GM10266 (cell line): Measurements from ENCODE around the gene NACC2.
"Not testable (repeated sequence)": the region's sequence is repeated elsewhere in the genome, so short reads cannot be mapped to it uniquely, and the experiment has no call there.

ENCODE experiments used
- DNase-seq: peaks from one replicate; pipeline ENCODE4 v3.0.0; 2012; ENCODE audit errors: extremely low spot score
- TF ChIP-seq, protein P1 (sequence below): IDR thresholded peaks from 2 replicates; pipeline ENCODE4 v1.5.1; 2012; ENCODE audit warnings: mild to moderate bottlenecking, low read depth; ENCODE audit not compliant: control insufficient read depth, insufficient read depth; ENCODE audit errors: missing control alignments

The NACC2 gene

DNA sequence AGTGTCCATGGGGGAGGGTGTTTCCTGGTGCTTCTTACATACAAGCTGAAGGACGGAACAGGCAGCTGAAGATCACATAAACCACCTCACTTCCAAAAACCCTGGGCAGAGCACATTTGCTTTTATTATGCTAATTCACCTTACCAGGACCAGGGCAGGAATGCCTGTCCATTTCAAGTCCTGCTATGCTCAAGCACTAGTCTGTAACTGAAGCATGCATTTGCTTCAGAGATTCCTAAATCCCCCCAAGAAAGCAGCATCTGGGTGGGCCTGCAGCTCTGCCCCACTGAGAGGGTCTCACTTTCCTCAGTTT lies 9.4 kb upstream of the NACC2 start:
- DNase-seq: no peak
- TF ChIP-seq, protein P1, sequence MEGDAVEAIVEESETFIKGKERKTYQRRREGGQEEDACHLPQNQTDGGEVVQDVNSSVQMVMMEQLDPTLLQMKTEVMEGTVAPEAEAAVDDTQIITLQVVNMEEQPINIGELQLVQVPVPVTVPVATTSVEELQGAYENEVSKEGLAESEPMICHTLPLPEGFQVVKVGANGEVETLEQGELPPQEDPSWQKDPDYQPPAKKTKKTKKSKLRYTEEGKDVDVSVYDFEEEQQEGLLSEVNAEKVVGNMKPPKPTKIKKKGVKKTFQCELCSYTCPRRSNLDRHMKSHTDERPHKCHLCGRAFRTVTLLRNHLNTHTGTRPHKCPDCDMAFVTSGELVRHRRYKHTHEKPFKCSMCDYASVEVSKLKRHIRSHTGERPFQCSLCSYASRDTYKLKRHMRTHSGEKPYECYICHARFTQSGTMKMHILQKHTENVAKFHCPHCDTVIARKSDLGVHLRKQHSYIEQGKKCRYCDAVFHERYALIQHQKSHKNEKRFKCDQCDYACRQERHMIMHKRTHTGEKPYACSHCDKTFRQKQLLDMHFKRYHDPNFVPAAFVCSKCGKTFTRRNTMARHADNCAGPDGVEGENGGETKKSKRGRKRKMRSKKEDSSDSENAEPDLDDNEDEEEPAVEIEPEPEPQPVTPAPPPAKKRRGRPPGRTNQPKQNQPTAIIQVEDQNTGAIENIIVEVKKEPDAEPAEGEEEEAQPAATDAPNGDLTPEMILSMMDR: no peak

DNA sequence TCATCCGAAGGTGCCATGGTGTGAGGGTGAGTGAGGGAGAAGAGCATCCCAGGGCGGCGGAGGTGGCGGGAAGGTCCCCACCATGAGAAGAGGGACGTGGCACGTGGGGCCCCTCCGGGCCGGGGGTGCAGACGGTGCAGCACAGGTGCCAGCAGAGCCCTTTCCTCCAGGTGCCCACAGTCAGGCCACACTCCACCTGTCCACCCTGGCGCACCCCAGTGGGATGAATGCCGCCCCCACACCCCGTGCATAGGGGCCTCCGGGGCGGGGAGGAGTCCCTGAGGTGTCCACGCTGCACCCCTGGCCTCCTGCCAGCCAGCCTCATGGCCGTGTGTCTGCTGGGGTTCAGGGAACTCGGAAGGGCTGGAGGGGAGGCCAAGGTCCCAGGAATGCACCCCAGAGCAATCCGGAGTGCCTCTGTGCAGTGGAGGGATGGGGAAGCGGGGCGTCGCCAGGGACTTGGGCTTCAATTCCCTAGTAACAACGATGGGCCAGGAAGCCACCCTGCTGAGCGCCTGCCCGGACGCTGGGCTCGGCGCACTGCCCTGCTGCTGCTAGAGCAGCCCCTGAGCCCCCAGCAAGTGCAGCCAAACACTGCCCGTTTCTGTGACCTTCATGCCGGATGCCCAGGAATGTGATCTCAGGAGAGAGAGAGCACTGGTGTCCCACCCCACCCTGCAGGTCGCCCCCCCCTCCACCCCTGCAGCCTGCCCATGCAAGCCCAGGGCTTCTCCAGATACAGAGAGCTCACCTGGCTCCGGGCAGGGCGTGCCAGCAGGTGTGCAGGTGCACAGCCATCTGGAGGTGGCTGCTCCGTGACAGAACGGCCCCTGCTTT lies 8.8 kb upstream of the NACC2 start:
- TF ChIP-seq, protein P1: no peak
- no peak for DNase-seq

DNA sequence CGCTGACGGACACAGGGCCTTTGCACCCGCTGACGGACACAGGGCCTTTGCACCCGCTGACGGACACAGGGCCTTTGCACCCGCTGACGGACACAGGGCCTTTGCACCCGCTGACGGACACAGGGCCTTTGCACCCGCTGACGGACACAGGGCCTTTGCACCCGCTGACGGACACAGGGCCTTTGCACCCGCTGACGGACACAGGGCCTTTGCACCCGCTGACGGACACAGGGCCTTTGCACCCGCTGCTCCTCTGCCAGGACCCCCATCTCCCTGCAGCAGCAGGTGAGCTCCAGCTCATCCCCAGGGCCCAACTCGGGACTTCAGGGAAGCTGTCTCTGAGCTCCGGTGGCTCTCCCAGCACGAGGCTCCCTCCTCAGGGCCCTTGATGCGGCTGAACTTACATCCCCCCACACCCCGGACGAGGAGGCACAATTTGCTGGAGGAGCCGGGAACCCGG lies 6.6 kb upstream of the NACC2 start:
- DNase-seq: not testable (repeated sequence)

DNA sequence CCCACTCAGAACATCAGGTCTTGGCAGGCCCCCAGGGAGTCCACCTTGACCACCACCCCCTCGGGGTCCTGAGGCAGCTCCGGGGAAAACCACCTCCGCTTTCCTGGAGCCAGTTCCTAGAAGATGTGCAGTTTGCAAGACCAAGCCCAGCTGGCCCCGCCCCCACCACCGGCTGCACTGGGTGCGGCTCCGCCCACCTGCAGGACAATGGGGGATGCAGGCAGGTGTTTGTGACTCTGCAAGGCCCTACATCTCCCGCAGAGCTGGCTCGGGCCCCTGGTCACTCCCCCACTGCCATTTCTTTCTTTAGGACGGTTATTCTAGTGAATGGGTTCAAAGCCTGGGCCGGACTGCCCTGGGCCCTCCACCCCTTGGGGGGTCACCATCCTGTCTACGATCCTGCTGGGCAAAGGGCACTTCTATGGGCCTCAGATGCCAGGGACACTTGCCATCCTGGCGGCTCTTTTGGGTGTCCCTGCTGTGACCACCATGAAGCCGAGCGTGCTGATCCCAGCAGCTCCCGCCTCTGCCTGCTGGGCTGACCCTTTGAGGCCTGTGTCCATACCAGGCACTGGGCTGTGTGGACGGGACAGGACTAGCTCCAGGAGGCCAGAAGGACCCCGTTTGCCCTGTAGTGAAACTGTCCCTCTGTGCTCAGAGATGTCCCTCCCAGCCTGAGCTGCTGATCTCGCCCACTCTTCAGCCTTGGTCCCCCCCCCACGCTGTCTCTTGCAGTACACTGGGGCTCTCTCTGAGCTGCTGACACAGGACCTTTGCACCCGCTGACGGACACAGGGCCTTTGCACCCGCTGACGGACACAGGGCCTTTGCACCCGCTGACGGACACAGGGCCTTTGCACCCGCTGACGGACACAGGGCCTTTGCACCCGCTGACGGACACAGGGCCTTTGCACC lies 5.9 kb upstream of the NACC2 start:
- DNase-seq: no peak
- TF ChIP-seq, protein P1: no peak

DNA sequence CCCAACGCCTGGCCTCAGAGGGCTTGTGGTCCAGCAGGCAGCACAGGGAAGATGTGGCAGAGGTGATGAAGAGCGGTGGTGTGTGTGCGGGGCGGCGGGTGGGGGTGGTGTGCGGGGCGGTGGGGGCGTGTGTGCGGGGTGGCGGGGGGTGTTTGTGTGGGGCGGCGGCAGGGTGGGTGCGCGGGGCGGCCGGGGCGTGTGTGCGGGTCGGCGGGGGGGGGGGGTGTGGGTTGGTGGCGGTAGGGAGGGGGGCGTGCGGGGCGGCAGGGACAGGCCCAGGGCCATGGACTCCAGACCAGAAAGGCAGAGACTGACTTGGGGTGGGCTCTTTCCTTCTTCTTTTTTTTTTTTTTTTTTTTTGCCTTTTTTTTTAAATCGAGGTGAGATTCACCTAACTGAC lies 4.5 kb upstream of the NACC2 start:
- no peak for DNase-seq
- TF ChIP-seq, protein P1: no peak

- DNase-seq: no peak
- TF ChIP-seq, protein P1: no peak
These were observed 3.8 kb upstream of the NACC2 start for GRCh38 chr9:136098844-136099243.

GRCh38 chr9:136098210-136098609 lies 3.1 kb upstream of the NACC2 start:
- TF ChIP-seq, protein P1: no peak
- no peak for DNase-seq
